ENCODE measurements around the gene CABLES1. TPM values are rescaled to one million over a fixed set of nuclear protein-coding genes. Genes with fewer than 3 reads are reported as not detected.

Gene CABLES1
- total and polyA plus RNA-seq, 3 donors from 2014 or later, result 6.2 to 15.8 (median 12.0) TPM

DNA sequence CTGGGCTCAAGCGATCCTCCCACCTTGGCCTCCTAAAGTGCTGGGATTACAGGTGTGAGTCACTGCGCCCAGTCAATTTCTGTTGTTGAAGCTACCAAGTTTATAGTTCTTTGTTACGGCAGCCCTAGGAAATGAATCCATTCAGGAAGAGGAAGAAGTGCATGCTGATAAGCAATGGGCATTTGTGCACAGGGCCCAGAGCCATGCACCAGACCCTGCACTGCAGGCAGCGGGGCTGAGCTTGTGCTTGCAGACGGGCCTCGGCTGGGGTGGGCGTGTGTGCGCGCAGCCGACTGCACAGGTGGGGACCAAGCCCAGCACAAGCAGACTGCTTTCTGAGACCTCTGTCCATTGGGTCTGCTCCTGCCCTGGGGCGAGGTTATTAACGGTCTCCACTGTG is 144.6 kb downstream of the CABLES1 start:
- intact Hi-C loops (cut with DNase I; ENCODE audit: low total_unique reads), result no loop called here
- H3K36me3 ChIP-seq (ENCODE audit: low read depth, missing control alignments), result no peaks in the 10 kb centered on the region
- DNase-seq, result no peak
- no peaks in the 10 kb centered on the region for H3K9me3 ChIP-seq
- TF ChIP-seq, protein P1, sequence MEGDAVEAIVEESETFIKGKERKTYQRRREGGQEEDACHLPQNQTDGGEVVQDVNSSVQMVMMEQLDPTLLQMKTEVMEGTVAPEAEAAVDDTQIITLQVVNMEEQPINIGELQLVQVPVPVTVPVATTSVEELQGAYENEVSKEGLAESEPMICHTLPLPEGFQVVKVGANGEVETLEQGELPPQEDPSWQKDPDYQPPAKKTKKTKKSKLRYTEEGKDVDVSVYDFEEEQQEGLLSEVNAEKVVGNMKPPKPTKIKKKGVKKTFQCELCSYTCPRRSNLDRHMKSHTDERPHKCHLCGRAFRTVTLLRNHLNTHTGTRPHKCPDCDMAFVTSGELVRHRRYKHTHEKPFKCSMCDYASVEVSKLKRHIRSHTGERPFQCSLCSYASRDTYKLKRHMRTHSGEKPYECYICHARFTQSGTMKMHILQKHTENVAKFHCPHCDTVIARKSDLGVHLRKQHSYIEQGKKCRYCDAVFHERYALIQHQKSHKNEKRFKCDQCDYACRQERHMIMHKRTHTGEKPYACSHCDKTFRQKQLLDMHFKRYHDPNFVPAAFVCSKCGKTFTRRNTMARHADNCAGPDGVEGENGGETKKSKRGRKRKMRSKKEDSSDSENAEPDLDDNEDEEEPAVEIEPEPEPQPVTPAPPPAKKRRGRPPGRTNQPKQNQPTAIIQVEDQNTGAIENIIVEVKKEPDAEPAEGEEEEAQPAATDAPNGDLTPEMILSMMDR (IDR thresholded peaks at IDR 0.05), result no peak
- no peak for TF ChIP-seq POLR2A (IDR thresholded peaks at IDR 0.05)
- H3K4me1 ChIP-seq, result no peaks in the 10 kb centered on the region
- H3K27ac ChIP-seq, result no peak overlapping the region
- H3K4me3 ChIP-seq, result no peak overlapping the region
- H3K27me3 ChIP-seq, result no peaks in the 10 kb centered on the region
- WGBS, 2 donors, result 95 to 96% methylated on average over 12 of the region's 12 CpGs

DNA sequence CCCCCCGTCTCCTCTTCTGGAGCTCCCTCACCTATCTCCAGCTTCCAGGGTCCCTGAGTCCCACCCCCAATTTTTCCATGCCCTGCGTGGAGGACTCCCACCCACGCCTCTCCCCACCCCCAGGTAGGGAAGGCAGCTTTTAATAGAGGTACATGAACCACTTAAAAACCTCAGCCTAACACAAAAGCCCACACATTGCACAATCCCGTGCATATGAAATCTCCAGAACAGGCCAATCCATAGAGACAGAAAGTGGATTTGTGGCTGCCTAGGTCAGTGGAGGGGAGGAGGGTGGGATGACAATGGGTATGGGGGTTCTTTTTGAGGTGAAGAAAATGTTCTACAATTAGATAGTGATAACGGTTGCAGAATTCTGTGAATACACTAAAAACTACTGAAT is 145.6 kb downstream of the CABLES1 start:
- Histone ChIP-seq H3K36me3 (ENCODE audit: low read depth, missing control alignments) (no peaks in the 10 kb centered on the region), H3K9me3 (no peaks in the 10 kb centered on the region), H3K4me3 (no peak overlapping the region), H3K27me3 (no peaks in the 10 kb centered on the region), H3K27ac (no peak overlapping the region), H3K4me1 (no peaks in the 10 kb centered on the region)
- intact Hi-C loops (cut with DNase I; ENCODE audit: low total_unique reads), result no loop called here
- DNase-seq, result no peak
- WGBS, 2 donors, result 89 to 91% methylated on average over 5 of the region's 5 CpGs
- TF ChIP-seq POLR2A (IDR thresholded peaks at IDR 0.05), result no peak
- TF ChIP-seq, protein P1 (IDR thresholded peaks at IDR 0.05), result no peak

DNA sequence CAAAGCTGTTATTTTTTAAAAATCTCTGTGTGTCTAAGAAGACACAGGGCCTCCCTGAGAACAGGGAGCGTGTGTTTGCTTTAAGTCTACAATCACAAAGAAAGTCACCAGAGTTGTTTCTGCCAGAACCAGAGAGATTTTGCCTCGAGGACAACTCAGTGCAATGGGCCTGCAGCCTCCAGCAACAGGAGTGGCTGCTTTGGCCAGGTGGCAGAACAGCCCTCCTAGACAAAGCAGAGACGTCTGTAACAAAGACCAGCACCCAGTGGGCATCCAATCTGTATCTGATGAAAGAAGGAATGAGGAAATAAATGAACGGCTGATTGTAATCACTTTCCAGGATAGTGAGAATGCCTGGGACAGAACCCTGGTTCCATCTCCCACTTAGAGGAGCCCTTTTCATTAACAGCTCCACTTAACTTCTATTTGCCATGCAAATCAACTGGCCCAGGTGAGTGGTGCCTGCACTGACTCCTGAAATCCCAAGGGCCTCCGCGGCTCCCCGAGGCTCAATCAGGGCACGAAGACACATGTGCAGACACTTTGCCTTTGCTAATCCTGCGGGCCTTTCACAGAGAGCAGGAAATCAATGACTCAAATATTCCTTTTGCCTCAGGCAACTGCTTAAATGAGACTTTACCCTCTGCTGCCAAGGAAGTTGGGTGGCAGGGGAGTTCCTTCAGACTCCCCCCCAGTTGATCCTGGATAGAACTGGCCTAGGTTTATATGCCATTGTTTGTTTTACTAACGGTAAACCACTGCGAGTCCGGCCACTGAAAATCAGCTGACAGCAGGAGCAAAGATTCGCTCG is 146.5 kb downstream of the CABLES1 start:
- no peaks in the 10 kb centered on the region for H3K4me1 ChIP-seq
- intact Hi-C loops (cut with DNase I; ENCODE audit: low total_unique reads), result no loop called here
- H3K27ac ChIP-seq, result no peak overlapping the region
- DNase-seq, result no peak
- no peaks in the 10 kb centered on the region for H3K36me3 ChIP-seq (ENCODE audit: low read depth, missing control alignments)
- no peak overlapping the region for H3K4me3 ChIP-seq
- TF ChIP-seq, protein P1 (IDR thresholded peaks at IDR 0.05), result no peak
- TF ChIP-seq POLR2A (IDR thresholded peaks at IDR 0.05), result no peak
- WGBS, 2 donors, result 83 to 85% methylated on average over 9 to 14 of the region's 14 CpGs
- H3K9me3 ChIP-seq, result no peaks in the 10 kb centered on the region
- H3K27me3 ChIP-seq, result no peaks in the 10 kb centered on the region

DNA sequence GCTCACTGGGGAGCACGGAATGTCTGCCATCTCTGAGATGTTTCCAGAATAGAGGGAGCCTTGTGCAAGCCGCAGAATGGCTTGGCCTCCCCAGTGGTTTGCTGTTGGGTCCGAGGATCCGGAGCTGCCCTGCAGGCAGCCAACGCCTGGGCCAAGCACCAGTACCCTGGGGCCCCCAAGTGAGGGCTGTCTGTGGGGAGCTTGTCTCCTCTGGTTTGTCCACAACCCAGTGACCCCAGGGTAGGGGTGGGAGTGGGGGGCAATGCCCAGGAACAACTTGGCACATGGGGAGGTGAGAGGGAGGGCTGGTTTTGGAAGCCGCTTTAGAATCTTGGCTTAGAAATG is 147.1 kb downstream of the CABLES1 start:
- Histone ChIP-seq H3K36me3 (ENCODE audit: low read depth, missing control alignments) (no peaks in the 10 kb centered on the region), H3K4me3 (no peak overlapping the region), H3K9me3 (no peaks in the 10 kb centered on the region), H3K4me1 (no peaks in the 10 kb centered on the region), H3K27ac (no peak overlapping the region), H3K27me3 (no peaks in the 10 kb centered on the region)
- 86 to 100% methylated on average over 1 to 6 of the region's 6 CpGs for WGBS, 2 donors
- DNase-seq, result no peak
- TF ChIP-seq, protein P1 (IDR thresholded peaks at IDR 0.05), result no peak
- intact Hi-C loops (cut with DNase I; ENCODE audit: low total_unique reads), result no loop called here

DNA sequence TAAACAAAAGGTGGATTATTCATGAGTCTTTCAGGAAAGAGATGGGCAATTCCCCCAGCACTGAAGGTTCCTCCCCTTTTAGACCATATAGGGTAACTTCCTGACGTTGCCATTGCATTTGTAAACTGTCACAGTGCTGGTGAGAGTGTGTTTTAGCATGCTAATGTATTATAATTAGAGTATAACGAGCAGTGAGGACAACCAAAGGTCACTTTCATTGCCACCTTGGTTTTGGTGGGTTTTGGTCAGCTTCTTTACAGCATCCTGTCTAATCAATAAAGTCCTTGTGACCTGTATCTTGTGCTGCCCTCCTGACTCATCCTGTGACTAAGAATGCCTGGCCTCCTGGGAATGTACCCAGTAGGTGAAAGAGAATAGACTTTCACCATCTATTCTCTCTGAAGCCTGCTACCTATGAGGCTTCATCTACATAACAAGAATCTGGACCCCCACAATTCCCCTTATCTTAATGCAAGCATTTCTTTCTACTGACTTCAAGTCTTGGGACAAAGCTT is 148.7 kb downstream of the CABLES1 start:
- H3K36me3 ChIP-seq (ENCODE audit: low read depth, missing control alignments), result no peaks in the 10 kb centered on the region
- no peaks in the 10 kb centered on the region for H3K4me1 ChIP-seq
- no peak overlapping the region for H3K4me3 ChIP-seq
- no peak overlapping the region for H3K27ac ChIP-seq
- WGBS, 2 donors, result 77 to 78% methylated on average over 2 of the region's 2 CpGs
- no peaks in the 10 kb centered on the region for H3K27me3 ChIP-seq
- no peak for DNase-seq
- no peak for TF ChIP-seq POLR2A (IDR thresholded peaks at IDR 0.05)
- TF ChIP-seq, protein P1 (IDR thresholded peaks at IDR 0.05), result no peak
- intact Hi-C loops (cut with DNase I; ENCODE audit: low total_unique reads), result no loop called here
- no peaks in the 10 kb centered on the region for H3K9me3 ChIP-seq

All from testis (tissue), 3 donors.